Epithelial cell of esophagus (primary cell): ENCODE data around the gene TBX1.

Experiments used
- DNase-seq: peaks from one replicate; pipeline ENCODE4 v3.0.0; 2010; ENCODE audit warnings: low read depth
- H3K4me3 ChIP-seq: 2 replicates; pipeline ENCODE4 v1.5.1; 2011; ENCODE audit warnings: mild to moderate bottlenecking, low read length, control low read depth
- TF ChIP-seq, protein P1 (sequence below): IDR thresholded peaks from 2 replicates; pipeline ENCODE4 v1.5.1; 2011; ENCODE audit warnings: low read depth, mild to moderate bottlenecking, low read length, control low read depth, inconsistent platforms; ENCODE audit not compliant: insufficient read depth; ENCODE audit errors: missing control alignments

Gene TBX1

DNA sequence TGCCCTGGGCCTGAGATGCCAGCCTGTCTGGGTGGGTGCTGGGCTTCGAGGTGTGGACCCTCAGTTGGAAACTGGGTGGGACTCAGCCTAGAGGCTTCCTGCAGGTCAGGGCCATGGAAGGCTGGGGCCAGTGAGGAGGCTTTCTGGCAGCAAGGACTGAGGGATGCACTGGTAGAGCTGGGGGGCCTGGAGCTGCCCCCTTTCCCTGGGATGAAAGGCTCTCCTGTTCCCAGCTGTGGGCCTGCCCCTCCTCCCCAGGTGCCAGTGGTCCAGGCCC, 43.8 kb upstream of the TBX1 start:
- TF ChIP-seq, protein P1, sequence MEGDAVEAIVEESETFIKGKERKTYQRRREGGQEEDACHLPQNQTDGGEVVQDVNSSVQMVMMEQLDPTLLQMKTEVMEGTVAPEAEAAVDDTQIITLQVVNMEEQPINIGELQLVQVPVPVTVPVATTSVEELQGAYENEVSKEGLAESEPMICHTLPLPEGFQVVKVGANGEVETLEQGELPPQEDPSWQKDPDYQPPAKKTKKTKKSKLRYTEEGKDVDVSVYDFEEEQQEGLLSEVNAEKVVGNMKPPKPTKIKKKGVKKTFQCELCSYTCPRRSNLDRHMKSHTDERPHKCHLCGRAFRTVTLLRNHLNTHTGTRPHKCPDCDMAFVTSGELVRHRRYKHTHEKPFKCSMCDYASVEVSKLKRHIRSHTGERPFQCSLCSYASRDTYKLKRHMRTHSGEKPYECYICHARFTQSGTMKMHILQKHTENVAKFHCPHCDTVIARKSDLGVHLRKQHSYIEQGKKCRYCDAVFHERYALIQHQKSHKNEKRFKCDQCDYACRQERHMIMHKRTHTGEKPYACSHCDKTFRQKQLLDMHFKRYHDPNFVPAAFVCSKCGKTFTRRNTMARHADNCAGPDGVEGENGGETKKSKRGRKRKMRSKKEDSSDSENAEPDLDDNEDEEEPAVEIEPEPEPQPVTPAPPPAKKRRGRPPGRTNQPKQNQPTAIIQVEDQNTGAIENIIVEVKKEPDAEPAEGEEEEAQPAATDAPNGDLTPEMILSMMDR = no peak
- no peak overlapping the region for H3K4me3 ChIP-seq
- DNase-seq = no peak

DNA sequence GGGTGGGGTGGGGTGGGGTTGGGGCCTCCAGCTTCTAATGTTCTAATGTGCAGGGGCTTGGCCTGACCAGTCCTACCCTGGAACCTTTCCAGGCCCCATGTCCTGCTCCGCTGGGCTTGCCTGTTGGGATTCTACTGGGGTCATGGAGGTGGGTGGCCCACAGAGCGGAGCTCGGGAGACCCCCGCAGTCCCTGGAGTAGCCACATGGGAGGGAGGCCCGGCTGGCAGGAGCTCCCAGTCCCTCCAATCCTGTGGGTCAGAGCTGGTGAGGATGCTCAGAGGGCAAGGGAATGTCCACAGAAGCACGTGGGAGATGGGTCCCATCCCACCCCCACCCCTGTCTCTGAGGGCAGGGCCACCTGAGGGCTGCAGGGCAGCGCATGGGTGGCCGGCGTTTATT, 43.4 kb upstream of the TBX1 start:
- H3K4me3 ChIP-seq = no peak overlapping the region
- DNase-seq = no peak
- TF ChIP-seq, protein P1 = no peak

- peak; percentile 62 for DNase-seq
Measured at GRCh38 chr22:19717691-19718455, 42.7 kb upstream of the TBX1 start.

DNA sequence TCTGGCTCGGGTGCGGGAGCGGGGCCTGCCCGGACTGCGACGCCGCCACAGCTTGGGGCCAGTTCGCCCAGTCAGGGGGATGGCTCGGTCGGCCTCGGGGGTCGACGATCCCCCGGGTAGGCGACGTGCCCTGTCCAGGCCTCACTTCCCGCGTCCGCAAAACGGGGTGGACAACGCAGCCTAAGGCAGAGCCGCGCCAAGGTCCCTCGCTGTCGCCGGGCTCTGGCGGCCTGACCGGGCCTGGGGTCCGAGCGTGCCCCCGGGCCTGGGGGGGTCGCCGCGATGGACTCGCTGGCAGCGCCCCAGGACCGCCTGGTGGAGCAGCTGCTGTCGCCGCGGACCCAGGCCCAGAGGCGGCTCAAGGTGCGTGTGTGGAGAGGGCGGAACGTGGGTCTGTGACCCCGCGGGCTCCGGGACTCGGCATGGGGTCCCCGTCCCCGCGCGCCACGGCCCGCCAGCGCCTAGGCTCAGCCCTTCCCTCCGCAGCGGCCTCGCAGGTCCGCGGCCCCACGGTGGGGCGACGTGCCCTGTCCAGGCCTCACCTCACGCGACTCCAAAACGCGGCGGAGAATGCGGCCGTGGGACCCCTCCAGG, 42.0 kb upstream of the TBX1 start:
- DNase-seq = no peak
- H3K4me3 ChIP-seq = peak overlapping the region; percentile 40
- TF ChIP-seq, protein P1 = no peak

More at GRCh38 chr22:19717691-19718455, 42.7 kb upstream of the TBX1 start:
- H3K4me3 ChIP-seq = peak overlapping the region; percentile 40
- TF ChIP-seq, protein P1 = peak; percentile 49

GRCh38 chr22:19719050-19719482, 41.5 kb upstream of the TBX1 start:
- no peak overlapping the region for H3K4me3 ChIP-seq
- no peak for DNase-seq
- TF ChIP-seq, protein P1 = no peak

- DNase-seq = no peak
- TF ChIP-seq, protein P1 = no peak
- H3K4me3 ChIP-seq = no peak overlapping the region
Measured at GRCh38 chr22:19719488-19720021, 41.0 kb upstream of the TBX1 start.
